Brain microvascular endothelial cell (primary cell): ENCODE data around the gene PRR16.
"Not testable (repeated sequence)": the region's sequence is repeated elsewhere in the genome, so short reads cannot be mapped to it uniquely, and the experiment has no call there.

ENCODE experiments used
- DNase-seq: peaks from one replicate; pipeline ENCODE4 v3.0.0-alpha.2; 2020
- H3K27ac ChIP-seq: fragments of 250-450 bp; sonication (Bioruptor Pico); 2 replicates; pipeline ENCODE4 v1.5.1; 2020; ENCODE audit warnings: mild to moderate bottlenecking, moderate library complexity
- H3K27me3 ChIP-seq: fragments of 250-450 bp; sonication (Bioruptor Pico); replicated peaks from 2 replicates; pipeline ENCODE4 v1.5.1; 2020; ENCODE audit warnings: mild to moderate bottlenecking
- H3K36me3 ChIP-seq: fragments of 250-450 bp; sonication (Bioruptor Pico); replicated peaks from 2 replicates; pipeline ENCODE4 v1.5.1; 2020; ENCODE audit warnings: mild to moderate bottlenecking
- H3K4me3 ChIP-seq: 2 replicates; pipeline ENCODE4 v1.5.1; 2011; ENCODE audit warnings: low read depth, mild to moderate bottlenecking, control low read depth, low read length, moderate library complexity
- CTCF ChIP-seq: IDR thresholded peaks from 2 replicates; pipeline ENCODE4 v1.5.1; 2011; ENCODE audit warnings: low read depth, mild to moderate bottlenecking, moderate library complexity, low read length, control low read depth, inconsistent platforms; ENCODE audit errors: missing control alignments
- in situ Hi-C: cut with HindIII; loops from 2 replicates; pipeline ENCODE4 v1.10.0; 2017; ENCODE audit warnings: low sequenced_read_pairs, low pct_ligation_motif_present

PRR16 gene

GRCh38 chr5:120695368-120695880 is 231.3 kb downstream of the PRR16 start:
- no peak for DNase-seq
- H3K4me3 ChIP-seq: no peak overlapping the region
- TF ChIP-seq CTCF: no peak
- H3K27ac ChIP-seq: no peak overlapping the region
- in situ Hi-C loops: no loop called here
- H3K27me3 ChIP-seq: no peaks in the 10 kb centered on the region
- H3K36me3 ChIP-seq: no peaks in the 10 kb centered on the region

GRCh38 chr5:120697147-120697546 is 233.0 kb downstream of the PRR16 start:
- in situ Hi-C loops: no loop called here
- Histone ChIP-seq H3K36me3 (no peaks in the 10 kb centered on the region), H3K27ac (no peak overlapping the region), H3K27me3 (no peaks in the 10 kb centered on the region), H3K4me3 (no peak overlapping the region)
- no peak for TF ChIP-seq CTCF
- no peak for DNase-seq

GRCh38 chr5:120697670-120698327 is 233.7 kb downstream of the PRR16 start:
- H3K27ac ChIP-seq, in situ Hi-C loops, H3K36me3 ChIP-seq, H3K27me3 ChIP-seq, H3K4me3 ChIP-seq, DNase-seq: not testable (repeated sequence)

- H3K27ac ChIP-seq, H3K36me3 ChIP-seq, H3K4me3 ChIP-seq, H3K27me3 ChIP-seq, in situ Hi-C loops, DNase-seq: not testable (repeated sequence)
Observed at GRCh38 chr5:120700653-120701052, 236.6 kb downstream of the PRR16 start.

GRCh38 chr5:120702817-120703538 is 238.9 kb downstream of the PRR16 start:
- in situ Hi-C loops, H3K4me3 ChIP-seq, DNase-seq, H3K27me3 ChIP-seq, H3K27ac ChIP-seq, H3K36me3 ChIP-seq: not testable (repeated sequence)

- in situ Hi-C loops: no loop called here
- TF ChIP-seq CTCF: no peak
- Histone ChIP-seq H3K27ac (no peak overlapping the region), H3K36me3 (no peaks in the 10 kb centered on the region), H3K4me3 (no peak overlapping the region), H3K27me3 (no peaks in the 10 kb centered on the region)
- no peak for DNase-seq
Observed at GRCh38 chr5:120703918-120704587, 240.0 kb downstream of the PRR16 start.

GRCh38 chr5:120706877-120707276 is 242.8 kb downstream of the PRR16 start:
- TF ChIP-seq CTCF: no peak
- H3K27ac ChIP-seq: no peak overlapping the region
- no peak overlapping the region for H3K4me3 ChIP-seq

More at GRCh38 chr5:120706877-120707276, 242.8 kb downstream of the PRR16 start:
- Histone ChIP-seq H3K27me3 (no peaks in the 10 kb centered on the region), H3K36me3 (no peaks in the 10 kb centered on the region)
- DNase-seq: no peak
- in situ Hi-C loops: no loop called here
